Urothelium cell line (cell line): ENCODE data around the gene DENND1B.
"Not testable (repeated sequence)": the region's sequence is repeated elsewhere in the genome, so short reads cannot be mapped to it uniquely, and the experiment has no call there.

Experiments
- DNase-seq: peaks from one replicate; pipeline ENCODE4 v3.0.0; 2011; ENCODE audit warnings: low spot score, mixed read lengths
- FAIRE-seq: peaks from 2 replicates; lab custom pipeline; 2011; peaks lifted over from hg19 to GRCh38; lab: Jason Lieb, UNC

DENND1B gene

DNA sequence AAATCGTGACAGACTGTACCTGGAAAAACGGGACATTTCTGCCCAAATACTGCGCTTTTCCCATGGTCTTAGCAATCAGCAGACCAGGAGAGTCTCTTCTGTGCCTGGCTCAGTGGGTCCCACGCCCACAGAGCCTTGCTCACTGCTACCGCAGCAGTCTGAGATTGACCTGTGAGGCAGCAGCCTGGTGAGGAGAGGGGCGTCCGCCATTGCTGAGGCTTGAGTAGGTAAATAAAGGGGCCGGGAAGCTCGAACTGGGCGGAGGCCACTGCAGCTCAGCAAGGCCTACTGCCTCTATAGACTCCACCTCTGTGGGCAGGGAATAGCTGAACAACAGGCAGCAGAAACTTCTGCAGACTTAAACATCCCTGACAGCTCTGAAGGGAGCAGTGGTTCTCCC is 203.1 kb downstream of the DENND1B start:
- FAIRE-seq (no peak), DNase-seq (no peak)

GRCh38 chr1:197567442-197567841 is 207.8 kb downstream of the DENND1B start:
- DNase-seq (no peak), FAIRE-seq (no peak)

DNA sequence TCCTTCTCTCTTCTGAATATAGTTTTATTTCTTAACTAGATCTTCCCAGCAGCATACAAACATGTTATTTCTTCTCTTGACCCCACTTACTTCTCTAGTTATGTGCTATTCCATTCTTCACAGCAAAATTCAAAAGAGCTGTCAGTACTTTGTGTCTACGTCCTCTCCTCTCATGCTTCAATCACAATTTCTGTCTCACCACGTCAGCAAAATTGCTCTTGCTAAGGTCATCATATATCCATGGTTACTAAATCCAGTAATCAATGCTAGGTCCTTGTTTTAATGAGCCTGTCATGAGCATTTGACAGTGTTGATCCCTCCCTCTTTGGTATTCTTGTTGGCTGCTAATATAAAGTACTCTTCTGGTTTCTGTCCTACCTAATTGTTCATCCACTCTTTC is 214.2 kb downstream of the DENND1B start:
- DNase-seq (no peak), FAIRE-seq (no peak)

DNA sequence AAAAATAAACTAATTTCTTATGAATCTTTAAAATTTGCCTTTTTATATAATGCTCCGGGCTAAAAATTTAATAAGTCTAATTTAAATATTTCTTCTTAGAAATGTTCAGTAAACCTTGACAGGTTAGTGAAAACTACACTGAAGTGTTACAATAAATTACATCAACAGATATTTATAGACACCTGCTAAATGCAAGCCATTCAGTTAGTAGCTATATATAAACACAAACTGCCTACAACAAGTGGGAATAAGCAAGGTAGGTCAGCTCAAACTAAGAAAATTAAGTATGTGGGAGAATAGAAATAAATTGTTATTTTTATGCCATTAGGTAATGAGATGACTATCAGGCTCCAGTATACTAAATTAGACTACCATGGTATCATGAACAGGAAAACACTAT is 215.6 kb downstream of the DENND1B start:
- FAIRE-seq (no peak), DNase-seq (no peak)

- no peak for DNase-seq
- no peak for FAIRE-seq
These were observed 216.0 kb downstream of the DENND1B start for GRCh38 chr1:197559244-197559643.

DNA sequence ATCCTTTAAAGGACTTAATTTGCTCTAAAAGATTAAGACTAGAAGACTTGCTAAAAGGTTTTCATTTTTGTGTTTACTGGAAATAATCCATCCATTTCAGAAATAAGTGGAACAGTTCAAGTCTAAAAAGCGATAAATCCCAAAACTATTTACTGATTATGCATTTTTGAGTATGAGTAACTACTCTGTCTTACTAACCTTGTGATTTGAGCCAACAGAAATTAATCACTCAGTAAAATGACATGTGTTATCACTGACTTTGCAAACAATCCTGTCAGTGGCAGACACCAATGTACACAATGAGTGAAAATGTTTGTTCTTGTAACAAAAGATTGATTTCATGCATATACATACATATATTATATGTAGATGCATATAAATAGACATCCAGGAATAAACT is 218.0 kb downstream of the DENND1B start:
- no peak for FAIRE-seq
- no peak for DNase-seq

DNA sequence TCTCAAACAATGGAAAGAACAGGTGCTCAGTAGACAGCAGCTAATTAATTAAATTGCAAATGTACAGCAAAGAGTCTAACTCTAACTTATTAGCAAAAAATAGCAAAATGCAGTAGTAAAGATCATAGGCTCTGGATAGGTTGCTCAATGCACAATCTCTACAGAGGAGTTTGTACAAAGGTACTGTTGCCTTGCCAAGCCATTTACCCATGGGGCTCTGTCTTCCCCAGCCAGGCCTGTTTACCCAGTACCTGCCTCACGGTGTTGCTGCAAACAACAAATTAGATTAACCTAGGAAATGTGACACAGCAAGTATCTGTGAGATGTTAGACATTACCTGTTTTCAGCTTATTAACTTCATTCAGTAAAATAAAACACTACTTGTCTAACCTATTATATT is 222.0 kb downstream of the DENND1B start:
- DNase-seq (no peak), FAIRE-seq (no peak)

DNA sequence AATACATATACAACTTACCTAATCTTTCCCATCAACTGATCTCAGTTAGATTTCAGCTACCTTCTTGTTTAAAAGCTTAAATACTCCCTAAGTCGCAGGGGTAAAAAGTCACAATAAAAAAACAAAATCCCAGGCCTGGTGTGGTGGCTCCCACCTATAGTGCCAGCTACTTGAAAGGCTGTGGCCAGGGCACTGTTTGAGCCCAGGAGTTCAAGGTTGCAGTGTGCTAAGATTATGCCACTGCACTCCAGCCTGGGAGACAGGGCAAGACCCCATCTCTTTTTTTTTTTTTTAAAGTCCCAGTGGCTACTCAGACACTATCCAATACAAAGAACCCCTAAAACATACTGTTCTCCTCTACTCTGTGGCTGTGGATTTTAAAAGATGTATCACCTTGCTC is 228.3 kb downstream of the DENND1B start:
- FAIRE-seq: no peak
- DNase-seq: no peak

GRCh38 chr1:197544553-197544952 is 230.7 kb downstream of the DENND1B start:
- FAIRE-seq: no peak
- no peak for DNase-seq

DNA sequence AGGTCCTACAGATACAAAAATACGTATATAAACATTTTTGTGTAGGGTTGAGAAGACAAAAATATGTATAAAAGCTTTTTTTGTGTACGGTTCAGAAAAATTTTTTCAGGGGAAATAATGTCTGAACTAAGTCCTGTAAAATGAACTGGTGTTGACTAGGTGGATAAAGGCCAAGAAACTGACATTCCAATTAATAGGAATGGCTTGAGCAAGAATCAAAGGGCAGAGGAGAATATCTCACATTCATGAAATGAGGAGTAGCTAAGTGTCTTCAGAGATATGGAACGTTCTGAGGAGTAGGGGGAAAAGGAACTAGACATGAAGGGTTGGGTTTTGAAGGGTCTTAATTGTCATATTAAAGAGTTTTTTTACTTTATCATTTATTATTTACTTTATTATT is 231.2 kb downstream of the DENND1B start:
- no peak for DNase-seq
- no peak for FAIRE-seq

DNA sequence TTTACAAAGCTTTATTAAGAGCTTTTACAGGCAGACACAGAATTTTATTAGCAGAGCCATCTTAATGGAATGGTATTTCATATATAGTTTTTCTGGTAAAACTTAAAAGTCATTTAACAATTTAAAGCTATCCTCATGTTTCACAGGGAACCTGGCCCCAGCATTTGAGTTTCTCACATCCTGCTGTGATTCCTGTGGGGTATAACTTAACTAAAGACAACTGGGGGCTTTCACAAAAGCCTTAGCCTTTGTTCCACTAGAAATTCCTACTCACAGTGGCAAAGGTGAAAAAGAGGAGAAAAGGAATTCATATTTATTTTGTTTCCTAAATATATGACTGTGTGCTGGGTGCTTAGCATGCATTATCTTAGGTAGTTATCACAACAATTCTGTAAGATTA is 233.9 kb downstream of the DENND1B start:
- DNase-seq: no peak

GRCh38 chr1:197526736-197527371 is 248.4 kb downstream of the DENND1B start:
- no peak for DNase-seq
- FAIRE-seq: no peak

More for the DNA sequence above, 233.9 kb downstream of the DENND1B start:
- no peak for FAIRE-seq

GRCh38 chr1:197521118-197521739 is 254.1 kb downstream of the DENND1B start:
- no peak for FAIRE-seq
- peak; percentile 25 for DNase-seq

DNA sequence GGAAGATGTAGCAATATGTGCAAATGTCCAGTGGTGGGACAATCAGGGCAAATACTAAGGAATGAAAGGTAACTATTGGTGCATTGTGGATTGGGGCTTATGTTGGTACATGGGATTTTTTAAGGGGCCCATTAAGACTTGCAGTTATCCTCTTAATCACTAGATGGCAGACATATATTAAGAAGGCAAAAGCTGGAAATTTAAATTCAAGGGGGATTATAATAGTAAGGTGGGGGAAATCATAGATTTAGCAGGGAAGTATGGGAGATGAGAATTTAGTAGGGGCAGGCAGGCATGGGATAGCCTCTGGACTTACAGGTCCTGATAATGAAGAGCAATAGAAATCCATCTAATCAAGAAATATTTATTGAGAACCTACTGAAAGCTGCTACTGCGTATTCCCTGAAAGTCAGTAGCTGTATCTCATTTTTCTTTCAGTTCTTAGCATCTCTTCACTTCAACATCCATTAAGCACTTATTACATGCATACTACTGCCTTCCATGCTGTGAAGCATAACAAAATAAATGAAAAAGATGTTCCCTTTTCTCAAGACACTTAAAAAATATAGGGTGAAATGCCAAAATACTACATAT is 255.4 kb downstream of the DENND1B start:
- no peak for FAIRE-seq
- peak; percentile 6 for DNase-seq

- no peak for DNase-seq
- no peak for FAIRE-seq
These were observed 259.9 kb downstream of the DENND1B start for GRCh38 chr1:197515421-197515820.

DNA sequence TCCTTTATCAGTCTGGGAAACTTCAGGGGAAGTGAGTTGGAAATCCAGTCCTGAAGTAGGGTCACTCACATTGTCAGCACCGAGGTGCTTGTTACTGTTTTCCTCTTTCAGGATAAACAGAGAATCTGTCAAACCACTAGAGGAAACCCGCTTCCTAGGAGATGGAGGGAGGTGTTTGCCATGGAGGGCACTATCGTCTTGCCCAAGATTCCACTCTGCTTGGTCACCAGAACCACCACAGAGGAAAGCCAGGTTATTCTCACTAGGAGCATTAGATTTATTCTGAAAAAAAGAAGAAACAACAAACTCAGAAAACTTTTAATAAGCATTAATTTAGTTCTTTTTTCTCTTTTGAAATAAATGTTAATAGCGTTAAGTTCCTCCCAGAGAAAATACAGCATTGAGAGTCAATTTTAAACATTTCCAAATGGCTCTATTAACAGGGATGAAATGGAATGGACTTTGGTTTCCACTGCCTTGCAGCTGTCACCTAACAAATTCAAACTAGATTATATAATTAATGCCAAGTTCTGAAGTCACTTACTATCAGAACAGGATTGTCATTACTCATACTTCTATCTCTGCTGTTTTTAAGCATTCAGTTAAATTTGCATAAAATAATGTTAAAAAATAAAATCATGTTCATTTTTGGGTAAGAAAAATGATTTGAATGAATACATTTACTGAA is 264.4 kb downstream of the DENND1B start:
- no peak for DNase-seq
- no peak for FAIRE-seq

DNA sequence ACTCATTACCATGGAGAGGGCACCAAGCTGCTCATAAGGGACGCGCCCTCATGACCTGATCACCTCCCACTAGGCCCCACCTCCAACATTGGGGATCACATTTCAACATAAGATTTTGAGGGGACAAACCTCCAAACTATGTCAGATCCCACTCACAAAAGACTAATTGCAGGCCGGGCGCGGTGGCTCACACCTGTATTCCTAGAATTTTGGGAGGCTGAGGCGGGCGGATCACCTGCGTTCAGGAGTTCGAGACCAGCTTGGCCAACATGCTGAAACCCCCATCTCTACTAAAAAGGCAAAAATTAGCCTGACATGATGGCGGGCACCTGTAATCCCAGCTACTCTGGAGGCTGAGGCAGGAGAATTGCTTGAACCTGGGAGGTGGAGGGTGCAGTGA is 278.6 kb downstream of the DENND1B start:
- DNase-seq (no peak), FAIRE-seq (no peak)

DNA sequence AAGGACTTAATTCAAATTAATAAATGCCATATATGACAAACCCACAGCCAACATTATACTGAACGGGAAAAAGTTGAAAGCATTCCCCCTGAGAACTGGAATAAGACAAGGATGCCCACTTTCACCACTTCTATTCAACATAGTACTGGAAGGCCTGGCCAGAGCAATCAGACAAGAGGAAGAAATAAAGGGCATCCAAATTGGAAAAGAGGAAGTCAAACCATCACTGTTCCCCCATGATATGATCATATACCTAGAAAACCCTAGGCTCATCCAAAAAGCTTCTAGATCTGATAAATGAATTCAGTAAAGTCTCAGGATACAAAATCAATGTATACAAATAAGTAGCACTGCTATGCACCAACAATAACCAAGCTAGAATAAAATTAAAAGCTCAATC is 283.8 kb downstream of the DENND1B start:
- not testable (repeated sequence) for FAIRE-seq, DNase-seq

GRCh38 chr1:197486946-197487345 is 288.3 kb downstream of the DENND1B start:
- FAIRE-seq: no peak

GRCh38 chr1:197485790-197486189 is 289.5 kb downstream of the DENND1B start:
- FAIRE-seq (no peak), DNase-seq (no peak)

More at GRCh38 chr1:197486946-197487345, 288.3 kb downstream of the DENND1B start:
- no peak for DNase-seq

GRCh38 chr1:197481101-197481500 is 294.2 kb downstream of the DENND1B start:
- FAIRE-seq: no peak

GRCh38 chr1:197480446-197480845 is 294.8 kb downstream of the DENND1B start:
- no peak for FAIRE-seq
- no peak for DNase-seq

More at GRCh38 chr1:197481101-197481500, 294.2 kb downstream of the DENND1B start:
- no peak for DNase-seq
